ENCODE results near the gene SUGCT. TPM values are rescaled to one million over a fixed set of nuclear protein-coding genes. Genes with fewer than 3 reads are reported as not detected.

The SUGCT gene
- total and polyA plus RNA-seq, 10 donors: 1.4 to 13.6 (median 2.5) TPM

- no peak for DNase-seq
- H3K4me1 ChIP-seq: no peaks in the 10 kb centered on the region
- H3K9me3 ChIP-seq: no peaks in the 10 kb centered on the region
- no peaks in the 10 kb centered on the region for H3K36me3 ChIP-seq
- H3K4me3 ChIP-seq: no peak overlapping the region
- WGBS, 5 donors: 85 to 91% (median 89%) methylated on average over 5 of the region's 5 CpGs
- no peak for TF ChIP-seq POLR2AphosphoS5 (IDR thresholded peaks at IDR 0.05)
- TF ChIP-seq CTCF (IDR thresholded peaks at IDR 0.05 in 8 of 11, conservative IDR thresholded peaks at IDR 0.05 in 3 of 11): no peak
- TF ChIP-seq POLR2A (IDR thresholded peaks at IDR 0.05): no peak
- no peak overlapping the region for H3K27ac ChIP-seq
- H3K27me3 ChIP-seq (replicated peaks in 1 of 7): no peaks in the 10 kb centered on the region
- intact Hi-C loops (cut with DNase I; ENCODE audit: low total_unique reads): no loop called here
Observed at GRCh38 chr7:40749877-40750276, 615.1 kb downstream of the SUGCT start.

GRCh38 chr7:40753455-40753854 lies 618.6 kb downstream of the SUGCT start:
- 64 to 80% (median 69%) methylated on average over 2 of the region's 2 CpGs for WGBS, 5 donors
- no peaks in the 10 kb centered on the region for H3K36me3 ChIP-seq
- H3K27ac ChIP-seq: no peak overlapping the region
- H3K27me3 ChIP-seq (replicated peaks in 1 of 7): no peaks in the 10 kb centered on the region
- no peak for TF ChIP-seq POLR2A (IDR thresholded peaks at IDR 0.05)
- TF ChIP-seq POLR2AphosphoS5 (IDR thresholded peaks at IDR 0.05): no peak
- TF ChIP-seq CTCF (IDR thresholded peaks at IDR 0.05 in 8 of 11, conservative IDR thresholded peaks at IDR 0.05 in 3 of 11): no peak
- no peak for DNase-seq
- no peaks in the 10 kb centered on the region for H3K4me1 ChIP-seq
- H3K9me3 ChIP-seq: no peaks in the 10 kb centered on the region
- intact Hi-C loops (cut with DNase I; ENCODE audit: low total_unique reads): no loop called here
- no peak overlapping the region for H3K4me3 ChIP-seq

- 38 to 71% (median 62%) methylated on average over 2 of the region's 2 CpGs for WGBS, 5 donors
- intact Hi-C loops (cut with DNase I; ENCODE audit: low total_unique reads): no loop called here
- no peak for DNase-seq
- Histone ChIP-seq H3K4me3 (no peak overlapping the region), H3K36me3 (no peaks in the 10 kb centered on the region), H3K27ac (no peak overlapping the region), H3K27me3 (replicated peaks in 1 of 7) (no peaks in the 10 kb centered on the region), H3K9me3 (no peaks in the 10 kb centered on the region), H3K4me1 (no peaks in the 10 kb centered on the region)
- TF ChIP-seq CTCF (IDR thresholded peaks at IDR 0.05 in 8 of 11, conservative IDR thresholded peaks at IDR 0.05 in 3 of 11) (no peak), POLR2A (IDR thresholded peaks at IDR 0.05) (no peak), POLR2AphosphoS5 (IDR thresholded peaks at IDR 0.05) (no peak)
Observed at GRCh38 chr7:40755438-40755837, 620.6 kb downstream of the SUGCT start.

GRCh38 chr7:40757109-40757508 lies 622.3 kb downstream of the SUGCT start:
- no peak overlapping the region for H3K4me3 ChIP-seq
- WGBS, 5 donors: 65 to 84% (median 73%) methylated on average over 4 of the region's 4 CpGs
- no peak for TF ChIP-seq POLR2AphosphoS5 (IDR thresholded peaks at IDR 0.05)
- TF ChIP-seq CTCF (IDR thresholded peaks at IDR 0.05 in 8 of 11, conservative IDR thresholded peaks at IDR 0.05 in 3 of 11): no peak
- TF ChIP-seq POLR2A (IDR thresholded peaks at IDR 0.05): no peak
- H3K27me3 ChIP-seq (replicated peaks in 1 of 7): no peaks in the 10 kb centered on the region
- intact Hi-C loops (cut with DNase I; ENCODE audit: low total_unique reads): no loop called here
- H3K4me1 ChIP-seq: no peaks in the 10 kb centered on the region
- no peaks in the 10 kb centered on the region for H3K9me3 ChIP-seq
- no peak overlapping the region for H3K27ac ChIP-seq
- no peak for DNase-seq
- no peaks in the 10 kb centered on the region for H3K36me3 ChIP-seq
